Measurements from ENCODE around the gene TMEM131.
"Not testable (repeated sequence)": the region's sequence is repeated elsewhere in the genome, so short reads cannot be mapped to it uniquely, and the experiment has no call there.

The TMEM131 gene

GRCh38 chr2:97718942-97719341, 276.8 kb downstream of the TMEM131 start:
- Mint-ChIP-seq H3K36me3 (no peaks in the 10 kb centered on the region), H3K4me1 (peaks cover 21% of the 10 kb centered on the region), H3K27me3 (no peaks in the 10 kb centered on the region)

GRCh38 chr2:97718051-97718882, 277.5 kb downstream of the TMEM131 start:
- H3K27ac Mint-ChIP-seq: peak overlapping the region; percentile 7
- no peaks in the 10 kb centered on the region for H3K27me3 Mint-ChIP-seq
- DNase-seq (ENCODE audit: low spot score in 2 of 2) (peak; percentile 37 to 43), ATAC-seq (ENCODE audit: low read depth) (peak; percentile 99)
- H3K4me1 Mint-ChIP-seq: peaks cover 21% of the 10 kb centered on the region
- H3K36me3 Mint-ChIP-seq: no peaks in the 10 kb centered on the region
- H3K9me3 Mint-ChIP-seq: no peaks in the 10 kb centered on the region
- peak overlapping the region; percentile 85 for H3K4me3 Mint-ChIP-seq

More at GRCh38 chr2:97718942-97719341, 276.8 kb downstream of the TMEM131 start:
- H3K27ac Mint-ChIP-seq: peak overlapping the region; percentile 7
- ATAC-seq (ENCODE audit: low read depth) (peak; percentile 22), DNase-seq (ENCODE audit: low spot score in 2 of 2) (no peak)
- H3K4me3 Mint-ChIP-seq: peak overlapping the region; percentile 85
- no peaks in the 10 kb centered on the region for H3K9me3 Mint-ChIP-seq

GRCh38 chr2:97717613-97717995, 278.1 kb downstream of the TMEM131 start:
- ATAC-seq (ENCODE audit: low read depth): no peak
- Mint-ChIP-seq H3K27ac (no peak overlapping the region), H3K27me3 (no peaks in the 10 kb centered on the region), H3K4me3 (no peak overlapping the region), H3K9me3 (no peaks in the 10 kb centered on the region), H3K36me3 (no peaks in the 10 kb centered on the region), H3K4me1 (peaks cover 21% of the 10 kb centered on the region)
- no peak for DNase-seq (ENCODE audit: low spot score in 2 of 2)

- no peak overlapping the region for H3K27ac Mint-ChIP-seq
- no peak for DNase-seq (ENCODE audit: low spot score in 2 of 2)
- no peaks in the 10 kb centered on the region for H3K9me3 Mint-ChIP-seq
- no peak overlapping the region for H3K4me3 Mint-ChIP-seq
- no peaks in the 10 kb centered on the region for H3K36me3 Mint-ChIP-seq
- peaks cover 21% of the 10 kb centered on the region for H3K4me1 Mint-ChIP-seq
- H3K27me3 Mint-ChIP-seq: no peaks in the 10 kb centered on the region
- ATAC-seq (ENCODE audit: low read depth): no peak
Measured at GRCh38 chr2:97716695-97717612, 278.8 kb downstream of the TMEM131 start.

- H3K36me3 Mint-ChIP-seq: no peaks in the 10 kb centered on the region
- no peak for ATAC-seq (ENCODE audit: low read depth)
- H3K9me3 Mint-ChIP-seq: no peaks in the 10 kb centered on the region
- peaks cover 21% of the 10 kb centered on the region for H3K4me1 Mint-ChIP-seq
- H3K27me3 Mint-ChIP-seq: no peaks in the 10 kb centered on the region
- no peak overlapping the region for H3K4me3 Mint-ChIP-seq
- no peak for DNase-seq (ENCODE audit: low spot score in 2 of 2)
- no peak overlapping the region for H3K27ac Mint-ChIP-seq
Measured at GRCh38 chr2:97715951-97716694, 279.6 kb downstream of the TMEM131 start.

GRCh38 chr2:97714950-97715652, 280.6 kb downstream of the TMEM131 start:
- Mint-ChIP-seq H3K36me3 (no peaks in the 10 kb centered on the region), H3K9me3 (no peaks in the 10 kb centered on the region)
- no peak for ATAC-seq (ENCODE audit: low read depth)

GRCh38 chr2:97714084-97714949, 281.4 kb downstream of the TMEM131 start:
- peaks cover 19% of the 10 kb centered on the region for H3K4me1 Mint-ChIP-seq
- no peaks in the 10 kb centered on the region for H3K36me3 Mint-ChIP-seq
- ATAC-seq (ENCODE audit: low read depth): no peak
- H3K9me3 Mint-ChIP-seq: no peaks in the 10 kb centered on the region
- peaks cover 5% of the 10 kb centered on the region for H3K27me3 Mint-ChIP-seq
- no peak overlapping the region for H3K27ac Mint-ChIP-seq
- no peak for DNase-seq (ENCODE audit: low spot score in 2 of 2)
- H3K4me3 Mint-ChIP-seq: no peak overlapping the region

More at GRCh38 chr2:97714950-97715652, 280.6 kb downstream of the TMEM131 start:
- no peak for DNase-seq (ENCODE audit: low spot score in 2 of 2)
- Mint-ChIP-seq H3K27me3 (peaks cover under 1% of the 10 kb centered on the region), H3K4me3 (no peak overlapping the region), H3K27ac (no peak overlapping the region), H3K4me1 (peaks cover 18% of the 10 kb centered on the region)

- H3K4me3 Mint-ChIP-seq: no peak within 1 kb of the TSS
- peaks cover 10% of the 10 kb centered on the region for H3K4me1 Mint-ChIP-seq
- H3K36me3 Mint-ChIP-seq: no peaks in the 10 kb centered on the region
- ATAC-seq (ENCODE audit: low read depth) (no peak), DNase-seq (ENCODE audit: low spot score in 2 of 2) (no peak)
- H3K9me3 Mint-ChIP-seq: no peaks in the 10 kb centered on the region
- H3K27ac Mint-ChIP-seq: no peak within 1 kb of the TSS
- peaks cover 6% of the 10 kb centered on the region for H3K27me3 Mint-ChIP-seq
Measured at GRCh38 chr2:97713296-97714083, 282.3 kb downstream of the TMEM131 start, which contains the start of gene ZAP70. TSS of gene ZAP70 (plus strand) at chr2:97713576. CDS start at chr2:97724037, 10,461 bp downstream.

GRCh38 chr2:97712693-97713295, 283.0 kb downstream of the TMEM131 start:
- Mint-ChIP-seq H3K4me1 (peaks cover 9% of the 10 kb centered on the region), H3K9me3 (no peaks in the 10 kb centered on the region), H3K27ac (no peak overlapping the region), H3K27me3 (peaks cover 9% of the 10 kb centered on the region), H3K4me3 (no peak overlapping the region), H3K36me3 (no peaks in the 10 kb centered on the region)
- ATAC-seq (ENCODE audit: low read depth) (no peak), DNase-seq (ENCODE audit: low spot score in 2 of 2) (no peak)

GRCh38 chr2:97712175-97712574, 283.6 kb downstream of the TMEM131 start:
- DNase-seq (ENCODE audit: low spot score in 2 of 2); ATAC-seq (ENCODE audit: low read depth); H3K27ac Mint-ChIP-seq; H3K4me3 Mint-ChIP-seq; H3K9me3 Mint-ChIP-seq; H3K4me1 Mint-ChIP-seq; H3K27me3 Mint-ChIP-seq; H3K36me3 Mint-ChIP-seq: not testable (repeated sequence)

- Mint-ChIP-seq H3K4me3 (no peak overlapping the region), H3K9me3 (no peaks in the 10 kb centered on the region), H3K36me3 (no peaks in the 10 kb centered on the region), H3K27me3 (peaks cover 9% of the 10 kb centered on the region), H3K27ac (no peak overlapping the region), H3K4me1 (peaks cover 5% of the 10 kb centered on the region)
- DNase-seq (ENCODE audit: low spot score in 2 of 2) (no peak), ATAC-seq (ENCODE audit: low read depth) (no peak)
Measured at GRCh38 chr2:97711394-97711711, 284.4 kb downstream of the TMEM131 start.

GRCh38 chr2:97708608-97709007, 287.1 kb downstream of the TMEM131 start:
- DNase-seq (ENCODE audit: low spot score in 2 of 2) (no peak), ATAC-seq (ENCODE audit: low read depth) (no peak)
- Mint-ChIP-seq H3K4me1 (peaks cover 4% of the 10 kb centered on the region), H3K36me3 (no peaks in the 10 kb centered on the region), H3K27me3 (peaks cover 9% of the 10 kb centered on the region), H3K27ac (no peak overlapping the region), H3K4me3 (no peak overlapping the region), H3K9me3 (no peaks in the 10 kb centered on the region)
